NCI-H524 treated with DMSO at 0.1 percent for 48 hours (cell line): ENCODE measurements around the gene SNX10.
"Not testable (repeated sequence)": the region's sequence is repeated elsewhere in the genome, so short reads cannot be mapped to it uniquely, and the experiment has no call there.

ENCODE experiments used
- DNase-seq: peaks from one replicate; lab custom pipeline; 2025; lab: John Stamatoyannopoulos, UW

SNX10 gene, protein sequence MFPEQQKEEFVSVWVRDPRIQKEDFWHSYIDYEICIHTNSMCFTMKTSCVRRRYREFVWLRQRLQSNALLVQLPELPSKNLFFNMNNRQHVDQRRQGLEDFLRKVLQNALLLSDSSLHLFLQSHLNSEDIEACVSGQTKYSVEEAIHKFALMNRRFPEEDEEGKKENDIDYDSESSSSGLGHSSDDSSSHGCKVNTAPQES

DNA sequence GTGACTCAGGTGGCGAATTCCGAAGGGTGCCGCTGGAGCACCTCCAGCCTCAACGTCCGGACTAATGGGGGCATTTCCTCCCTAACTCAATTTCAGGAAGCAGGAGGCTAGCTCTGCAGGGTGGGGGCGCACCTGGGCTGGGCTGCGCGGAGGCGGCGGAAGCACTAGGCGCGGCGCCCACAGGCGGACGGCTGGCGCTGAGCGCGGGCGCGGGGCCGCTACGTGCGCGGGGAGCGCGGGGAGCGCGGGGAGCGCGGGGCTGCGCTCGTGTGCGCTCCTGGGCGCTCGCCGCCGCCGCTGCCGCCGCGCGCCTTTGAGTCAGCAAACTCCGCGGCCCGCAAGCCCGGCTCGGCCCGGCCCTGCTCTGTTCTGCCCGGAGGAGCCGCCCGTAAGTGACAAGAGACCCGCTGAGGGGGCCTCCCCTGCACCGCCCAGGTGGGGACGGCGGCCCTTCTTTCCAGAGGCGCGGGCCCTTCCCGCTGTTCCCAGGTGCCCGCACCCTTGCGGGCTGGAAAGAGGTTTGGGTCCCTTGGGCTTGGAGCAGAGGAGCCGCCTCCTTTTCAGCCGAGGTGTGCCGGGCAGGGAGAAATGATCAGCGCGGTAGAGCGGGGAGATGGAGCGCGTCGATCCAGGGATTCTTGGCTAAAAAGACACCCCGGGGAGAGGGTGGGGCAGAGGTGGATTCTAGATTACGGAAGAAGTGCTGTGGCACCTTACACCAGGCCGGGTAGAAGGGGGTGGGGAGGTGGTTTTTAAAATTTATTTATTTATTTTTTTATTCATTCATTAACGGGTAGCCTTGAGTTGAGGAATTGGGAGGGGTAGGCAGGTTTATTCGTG is at the start of gene SNX10:
SNX10 (plus strand) TSS at position 164 of the 840 bp plus-strand sequence. CDS start 54,581 bp downstream, outside the sequence.
- no peak for DNase-seq

DNA sequence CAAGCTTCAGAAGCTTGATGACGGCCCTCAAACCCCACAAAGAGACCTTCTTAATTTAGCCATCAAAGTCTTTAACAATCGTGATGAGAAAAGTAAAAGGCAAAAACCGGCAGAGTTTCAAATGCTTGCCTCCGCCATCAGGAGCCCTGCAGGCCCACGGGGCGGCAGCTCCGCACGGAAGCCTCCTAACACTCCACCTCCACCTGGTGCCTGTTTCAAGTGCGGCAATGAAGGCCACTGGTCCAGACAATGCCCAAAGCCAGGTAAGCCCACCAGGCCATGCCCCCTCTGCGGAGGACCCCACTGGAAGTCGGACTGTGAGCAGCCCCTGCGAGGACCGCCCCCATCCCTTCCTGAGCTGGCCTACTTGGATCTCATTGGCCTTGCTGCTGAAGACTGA is 46.5 kb upstream of the SNX10 start:
- DNase-seq, result no peak

DNA sequence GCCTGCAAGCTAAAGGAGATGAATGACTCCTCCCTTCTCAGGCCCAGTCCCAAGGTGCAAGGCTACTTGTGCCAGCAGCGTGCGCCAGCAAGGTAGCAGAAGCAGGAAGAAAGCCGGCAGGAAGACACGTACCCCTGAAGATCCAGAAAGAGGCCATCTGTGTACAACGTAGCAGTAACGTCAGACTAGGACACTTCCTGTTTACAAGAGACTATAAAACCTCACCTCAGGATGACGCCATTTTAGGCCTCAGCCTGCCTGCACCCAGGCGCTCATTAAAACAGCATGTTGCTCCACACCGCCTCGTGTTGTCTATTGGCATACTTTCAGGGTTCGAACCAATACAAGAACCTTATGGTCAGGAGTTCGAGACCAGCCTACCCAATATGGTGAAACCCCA is 41.4 kb upstream of the SNX10 start:
- no peak for DNase-seq

DNA sequence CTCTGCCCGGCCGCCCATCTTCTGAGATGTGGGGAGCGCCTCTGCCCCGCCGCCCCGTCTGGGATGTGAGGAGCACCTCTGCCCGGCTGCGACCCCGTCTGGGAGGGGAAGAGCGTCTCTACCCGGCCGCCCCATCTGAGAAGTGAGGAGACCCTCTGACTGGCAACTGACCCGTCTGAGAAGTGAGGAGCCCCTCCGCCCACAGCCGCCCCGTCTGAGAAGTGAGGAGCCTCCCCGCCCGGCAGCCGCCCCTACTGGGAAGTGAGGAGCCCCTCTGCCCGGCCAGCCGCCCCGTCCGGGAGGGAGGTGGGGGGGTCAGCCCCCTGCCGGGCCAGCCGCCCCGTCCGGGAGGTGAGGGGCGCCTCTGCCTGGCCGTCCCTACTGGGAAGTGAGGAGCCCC is 29.8 kb upstream of the SNX10 start:
- DNase-seq, result not testable (repeated sequence)

DNA sequence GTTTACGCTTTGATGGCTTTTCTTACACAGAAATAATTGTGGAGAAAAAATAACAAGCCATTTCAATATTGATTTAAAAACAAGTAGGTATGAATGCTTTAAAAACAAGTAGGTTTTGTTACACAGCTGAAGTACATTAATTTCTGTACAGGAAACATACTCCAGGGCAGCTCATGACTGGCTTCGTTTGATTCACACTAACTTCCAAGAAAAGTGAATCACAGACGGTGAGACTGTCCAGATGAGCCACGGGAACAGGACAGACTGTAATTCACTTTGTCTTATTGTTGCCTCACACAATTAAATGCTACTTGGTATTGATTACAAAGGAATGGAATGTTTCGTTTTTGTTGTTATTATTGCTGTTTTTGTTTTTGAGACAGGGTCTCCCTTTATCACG is 26.6 kb upstream of the SNX10 start:
- DNase-seq, result no peak

DNA sequence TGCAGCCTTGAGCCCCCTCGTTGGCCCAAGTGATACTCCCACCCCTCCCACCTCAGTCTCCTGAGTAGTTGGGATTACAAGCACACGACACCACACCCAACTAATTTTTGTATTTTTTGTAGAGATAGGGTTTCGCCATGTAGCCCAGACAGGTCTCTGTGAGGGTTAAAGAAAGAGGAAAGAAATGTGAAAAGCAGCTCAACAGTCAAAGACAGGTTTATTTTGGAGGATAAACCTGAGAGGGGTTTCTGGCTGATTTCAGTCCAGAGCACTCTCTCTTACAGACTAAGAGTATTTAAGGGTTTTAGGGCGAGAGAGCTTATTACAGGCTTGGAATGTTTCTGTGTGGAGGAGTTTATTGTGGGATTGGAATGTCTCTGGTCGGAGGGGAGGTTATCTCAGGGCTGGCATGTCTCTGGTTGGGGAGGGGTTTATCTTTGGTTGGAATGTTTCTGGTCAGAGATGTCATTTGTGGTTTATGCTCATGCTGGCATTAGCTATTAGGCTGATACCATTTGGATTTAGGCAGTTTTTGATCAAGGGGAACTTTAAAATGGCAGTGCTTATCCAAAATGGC is 26.1 kb upstream of the SNX10 start:
- DNase-seq, result no peak

DNA sequence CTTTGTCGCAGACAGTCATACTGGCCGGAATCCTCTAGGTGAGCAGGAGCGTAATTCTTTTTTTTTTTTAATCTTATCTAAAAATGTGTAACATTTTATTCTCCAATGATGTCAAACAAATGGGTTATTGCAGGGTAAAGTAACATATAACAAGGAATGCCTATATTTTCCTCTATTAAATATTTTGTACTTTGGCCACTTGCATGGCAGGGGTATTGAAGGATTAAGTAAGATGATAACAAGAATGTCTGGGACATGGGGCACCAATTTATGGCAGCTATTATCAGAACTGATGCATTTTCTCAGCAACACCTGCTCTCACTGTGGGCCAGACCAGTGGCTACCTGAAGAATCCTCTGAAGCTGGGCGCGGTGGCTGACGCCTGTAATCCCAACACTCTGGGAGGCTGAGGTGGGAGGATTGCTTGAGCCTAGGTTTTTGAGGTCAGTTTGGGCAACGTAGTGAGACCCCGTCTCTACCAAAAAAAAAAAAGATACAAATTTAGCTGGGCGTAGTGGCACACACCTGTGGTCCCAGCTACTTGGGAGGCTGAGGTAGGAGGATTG is 24.0 kb upstream of the SNX10 start:
- DNase-seq, result no peak

DNA sequence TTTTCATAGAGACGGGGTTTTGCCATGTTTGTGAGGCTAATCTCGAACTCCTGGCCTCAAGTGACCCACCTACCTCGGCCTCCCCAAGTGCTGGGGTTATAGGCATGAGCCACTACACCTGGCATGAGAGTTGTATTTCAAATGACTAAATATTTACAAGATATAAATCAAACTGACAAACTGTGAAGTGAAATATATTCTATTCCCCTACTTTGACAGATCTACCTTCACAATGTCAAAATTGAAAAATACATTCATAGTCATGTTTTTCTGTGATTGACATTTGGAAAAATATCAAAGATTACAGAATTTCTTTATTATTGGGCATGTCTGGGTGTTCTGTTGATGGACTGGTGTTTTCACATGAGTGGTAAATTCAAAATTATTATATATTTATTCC is 16.4 kb upstream of the SNX10 start:
- no peak for DNase-seq

DNA sequence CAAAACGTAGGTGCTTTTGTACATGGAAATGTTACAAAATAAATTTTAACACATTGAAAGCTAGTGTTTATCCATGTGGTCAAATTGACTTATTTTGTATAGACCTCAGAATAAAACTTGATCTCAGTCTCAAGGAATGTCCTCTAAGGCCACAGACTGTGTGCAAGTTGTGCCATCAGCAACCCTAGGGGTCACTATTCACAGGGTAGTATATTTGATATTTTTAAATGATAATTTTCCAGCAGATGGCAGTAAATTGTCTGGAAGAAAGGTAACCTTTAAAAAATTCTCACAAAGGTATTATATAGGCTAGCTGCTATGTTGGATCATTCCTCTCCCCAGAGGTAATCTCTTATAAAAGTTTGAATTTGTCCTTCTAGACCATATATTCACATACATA is 12.9 kb upstream of the SNX10 start:
- DNase-seq, result no peak

DNA sequence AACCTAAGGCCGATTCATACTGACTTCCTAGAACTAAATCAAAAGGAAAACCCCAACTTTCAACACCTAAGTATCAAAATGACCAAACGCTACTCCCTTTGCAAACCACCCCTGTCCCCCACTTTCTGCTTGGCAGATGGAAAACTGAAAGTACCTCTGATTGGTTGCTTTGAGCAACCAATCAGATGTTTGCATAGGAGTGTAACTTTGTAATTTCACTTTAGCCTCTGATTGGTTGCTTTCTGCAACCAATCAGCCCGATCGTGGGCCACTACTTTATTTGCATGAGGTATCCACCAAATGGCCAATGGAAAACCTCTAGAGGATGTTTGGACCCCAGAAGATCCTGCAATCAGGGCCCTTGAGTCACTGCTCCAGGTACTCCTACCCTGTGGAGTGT is 12.3 kb upstream of the SNX10 start:
- DNase-seq, result no peak

DNA sequence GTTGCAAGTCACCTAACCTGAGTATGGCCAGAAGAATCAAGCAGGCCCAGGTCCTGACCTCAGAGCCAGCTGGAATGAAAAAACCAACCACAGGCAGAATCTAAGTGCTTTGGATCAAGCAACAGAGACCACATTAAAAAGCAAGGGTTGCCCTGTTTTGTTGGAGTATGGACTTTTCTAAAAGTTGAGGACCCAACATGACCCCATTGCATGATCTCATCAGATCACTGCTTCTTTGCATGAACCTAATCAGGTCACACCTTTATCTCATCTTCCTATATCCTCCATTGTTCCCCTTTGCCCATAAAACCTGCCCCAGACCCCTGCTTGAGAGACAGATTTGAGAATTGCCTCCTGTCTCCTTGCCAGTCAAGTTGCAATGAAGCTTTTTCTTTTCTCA is 11.6 kb upstream of the SNX10 start:
- no peak for DNase-seq

DNA sequence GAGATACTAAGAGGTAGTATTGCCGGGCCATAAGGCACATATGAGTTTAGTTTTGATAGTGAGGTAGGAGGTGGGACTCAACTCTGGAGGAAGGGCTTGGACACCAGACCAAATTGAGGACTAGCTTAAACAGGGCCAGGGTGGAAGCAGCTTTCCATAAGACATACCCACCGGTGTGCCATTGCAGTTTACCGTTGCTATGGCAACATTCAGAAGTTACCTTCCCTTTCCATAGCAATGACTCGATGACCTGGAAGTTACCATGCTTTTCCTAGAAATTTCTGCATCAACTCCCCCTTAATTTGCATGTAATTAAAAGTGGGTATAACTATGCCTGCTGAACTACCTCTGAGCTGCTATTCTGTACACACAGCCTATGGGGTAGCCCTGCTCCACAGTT is 10.9 kb upstream of the SNX10 start:
- no peak for DNase-seq

DNA sequence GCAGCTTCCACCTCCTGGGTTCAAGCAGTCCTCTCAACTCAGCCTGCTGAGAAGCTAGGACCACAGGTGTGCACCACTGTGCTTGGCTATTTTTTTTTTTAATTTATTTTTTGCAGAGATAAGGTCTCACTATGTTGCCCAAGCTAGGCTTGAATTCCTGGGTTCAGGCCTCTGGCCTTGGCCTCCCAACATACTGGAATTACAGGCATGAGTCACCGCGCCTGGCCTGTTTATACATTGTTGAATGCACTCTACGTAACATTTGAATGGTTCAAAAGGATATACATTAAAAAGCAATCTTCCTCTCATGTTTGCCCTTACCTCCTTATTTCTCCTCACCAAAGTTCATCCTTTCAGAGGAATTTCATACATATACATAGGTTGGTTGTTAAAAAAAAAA is 7.2 kb upstream of the SNX10 start:
- no peak for DNase-seq

DNA sequence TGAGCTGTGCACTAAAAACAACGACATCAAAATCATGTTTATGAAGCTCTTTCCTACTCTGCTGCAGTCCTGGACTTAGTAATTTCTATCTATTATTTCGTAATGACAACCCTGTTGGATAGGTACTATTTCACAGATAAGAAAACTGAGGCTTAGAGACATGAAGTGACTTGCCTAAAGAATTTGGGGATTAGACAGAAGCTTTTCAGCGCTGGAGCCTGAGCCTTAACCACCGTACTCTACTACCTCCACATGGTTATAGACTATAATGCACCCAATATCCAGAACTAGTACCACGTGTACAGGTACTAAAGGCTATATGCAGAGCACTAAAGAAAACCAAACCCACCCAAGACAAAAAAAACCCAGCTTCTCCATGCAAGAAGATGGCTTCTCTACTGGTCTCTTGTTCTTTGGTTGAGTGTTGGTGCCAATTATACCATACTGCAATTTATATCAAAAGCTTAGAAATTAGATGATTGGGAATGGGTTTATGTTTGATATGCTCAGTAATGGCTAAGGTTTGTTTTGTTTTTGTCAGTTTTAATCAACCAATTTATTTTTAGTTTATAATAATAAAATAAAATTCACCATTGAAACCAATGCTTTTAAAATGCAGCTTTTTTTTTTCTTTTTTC is 6.5 kb upstream of the SNX10 start:
- no peak for DNase-seq

DNA sequence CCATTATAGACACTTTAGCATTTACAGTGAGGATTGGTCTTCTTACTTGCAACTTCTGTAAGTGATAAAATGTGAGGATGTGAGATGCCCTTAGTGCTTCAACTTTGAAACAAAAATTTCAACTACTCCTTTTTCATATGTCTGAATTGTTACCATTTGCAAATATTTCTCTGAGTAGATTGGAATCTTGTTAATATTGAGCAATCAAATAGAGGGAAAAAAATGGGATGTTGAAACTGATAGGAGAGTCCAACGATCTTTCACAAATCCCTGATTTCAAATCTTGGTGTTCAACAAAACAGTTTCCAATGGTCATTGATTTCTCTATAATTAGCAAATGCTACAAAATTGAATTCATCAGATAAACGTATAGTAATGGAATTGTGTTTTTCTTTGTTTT is 5.5 kb upstream of the SNX10 start:
- DNase-seq, result no peak

DNA sequence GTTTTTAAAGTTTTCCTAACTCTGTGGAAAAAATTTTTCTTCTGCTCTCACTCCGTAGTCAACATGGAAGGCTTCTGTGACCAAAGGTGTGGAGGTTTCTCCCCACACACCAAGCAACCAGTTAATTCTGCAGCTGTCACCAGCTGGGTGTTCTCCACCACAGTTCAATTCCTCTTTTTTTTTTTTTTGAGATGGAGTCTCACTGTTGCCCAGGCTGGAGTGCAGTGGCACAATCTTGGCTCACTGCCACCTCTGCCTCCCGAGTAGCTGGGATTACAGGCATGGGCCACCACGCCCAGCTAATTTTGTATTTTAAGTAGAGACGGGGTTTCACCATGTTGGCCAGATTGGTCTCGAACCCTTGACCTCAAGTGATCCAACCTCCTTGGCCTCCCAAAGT is 3.5 kb upstream of the SNX10 start:
- not testable (repeated sequence) for DNase-seq

DNA sequence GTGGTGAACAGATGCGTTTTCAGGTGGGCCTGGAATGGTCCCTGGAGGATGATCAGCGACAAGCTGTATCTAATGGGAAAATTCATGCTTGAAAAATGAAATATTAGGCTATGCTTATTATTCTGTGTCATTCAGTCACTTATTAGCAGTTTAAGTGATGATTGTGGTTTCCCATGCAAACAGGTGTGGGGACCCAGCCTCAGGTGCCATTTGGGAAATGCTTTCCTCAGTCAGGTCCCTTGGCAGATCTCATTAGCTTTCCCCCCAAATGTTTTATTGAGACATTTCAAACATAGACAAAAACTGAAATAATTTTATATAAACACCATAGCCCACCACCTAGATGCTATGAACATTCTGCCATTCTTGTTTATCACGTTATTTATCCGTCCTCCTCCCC is 411 bp upstream of the SNX10 start:
- DNase-seq, result no peak

DNA sequence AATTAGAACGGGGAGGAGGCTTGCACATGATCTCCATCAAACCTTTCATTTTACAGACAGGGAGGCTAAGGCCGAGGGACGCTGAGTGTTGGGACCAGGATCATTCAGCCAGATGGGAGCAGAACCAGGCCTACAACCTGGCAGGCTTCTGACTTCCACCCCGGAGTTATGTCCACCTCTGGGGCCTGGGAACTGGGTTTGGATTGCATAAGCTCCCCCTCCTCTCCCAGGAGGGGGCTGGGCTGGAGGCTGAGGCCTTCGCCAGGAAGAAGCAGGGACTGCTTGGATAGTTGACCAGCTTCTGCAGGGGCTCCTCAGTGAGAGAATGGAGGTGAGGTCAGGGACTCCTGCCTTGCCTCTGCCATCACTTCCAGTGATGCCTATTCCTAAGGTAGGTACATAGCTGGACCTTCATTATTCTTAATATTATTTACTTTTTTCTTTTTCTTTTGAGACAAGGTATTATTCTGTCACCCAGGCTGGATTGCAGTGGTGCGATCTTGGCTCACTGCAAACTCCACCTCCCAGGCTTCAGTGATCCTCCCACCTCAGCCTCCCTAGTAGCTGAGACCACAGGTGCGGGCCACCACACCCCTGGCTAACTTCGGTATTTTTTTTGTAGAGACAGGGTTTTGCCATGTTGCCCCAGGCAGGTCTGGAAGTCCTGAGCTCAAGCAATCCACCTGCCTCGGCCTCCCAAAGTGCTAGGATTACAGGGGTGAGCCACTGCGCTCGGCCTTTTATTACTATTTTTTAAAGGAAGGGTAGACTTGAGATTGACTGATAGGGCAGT is 1.3 kb downstream of the SNX10 start:
- DNase-seq, result no peak

DNA sequence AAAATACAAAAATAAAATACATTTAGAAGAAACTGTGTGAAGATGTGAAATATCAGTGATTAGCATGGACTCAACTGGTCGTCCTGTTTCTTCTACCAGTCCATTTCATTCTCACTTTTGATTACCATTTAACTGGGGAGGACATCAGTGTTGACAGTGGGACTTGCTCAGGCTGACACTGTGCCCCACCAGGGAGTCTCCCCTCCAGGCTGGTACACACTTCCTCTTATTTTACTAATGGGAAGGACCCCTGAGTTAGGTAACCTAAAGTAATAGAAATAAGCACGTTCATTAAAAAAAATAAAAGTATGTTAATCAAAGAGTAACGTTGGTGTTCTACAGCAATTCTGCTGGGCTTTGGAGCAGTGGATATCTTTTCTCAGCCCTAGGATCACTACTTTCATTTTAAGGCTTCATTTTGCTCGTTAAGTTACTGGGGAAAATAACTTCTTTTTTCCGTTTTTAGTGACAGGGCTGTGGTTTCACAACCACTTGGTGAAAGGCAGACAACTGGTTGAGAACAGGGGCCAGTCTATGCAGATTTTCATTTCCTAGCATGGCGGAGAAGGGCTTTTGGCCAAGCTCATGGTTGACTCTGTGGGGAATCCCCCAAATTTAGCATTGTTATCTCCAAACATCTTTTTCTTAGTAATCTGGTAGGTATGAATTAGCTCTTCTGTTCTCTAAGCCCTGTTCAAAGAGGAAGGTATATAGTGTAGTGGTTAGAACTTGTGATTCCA is 2.1 kb downstream of the SNX10 start:
- no peak for DNase-seq

DNA sequence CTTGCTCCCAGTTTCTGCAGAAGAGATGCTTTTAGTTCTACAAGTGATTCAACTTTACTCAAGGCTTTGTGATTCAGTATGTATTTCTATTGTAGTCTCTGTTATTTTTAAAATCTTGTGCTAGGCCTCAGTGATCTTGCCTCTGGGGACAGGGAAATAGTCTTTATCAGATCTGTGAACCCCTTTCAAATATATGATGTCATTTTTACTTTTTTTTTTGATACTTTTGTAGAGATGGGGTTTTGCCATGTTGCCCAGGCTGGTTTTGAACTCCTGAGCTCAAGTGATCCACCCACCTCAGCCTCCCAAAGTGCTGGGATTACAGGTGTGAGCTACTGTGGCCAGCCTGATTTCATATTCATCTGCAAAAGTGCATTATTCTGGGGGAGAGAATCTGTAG is 3.4 kb downstream of the SNX10 start:
- DNase-seq, result no peak

DNA sequence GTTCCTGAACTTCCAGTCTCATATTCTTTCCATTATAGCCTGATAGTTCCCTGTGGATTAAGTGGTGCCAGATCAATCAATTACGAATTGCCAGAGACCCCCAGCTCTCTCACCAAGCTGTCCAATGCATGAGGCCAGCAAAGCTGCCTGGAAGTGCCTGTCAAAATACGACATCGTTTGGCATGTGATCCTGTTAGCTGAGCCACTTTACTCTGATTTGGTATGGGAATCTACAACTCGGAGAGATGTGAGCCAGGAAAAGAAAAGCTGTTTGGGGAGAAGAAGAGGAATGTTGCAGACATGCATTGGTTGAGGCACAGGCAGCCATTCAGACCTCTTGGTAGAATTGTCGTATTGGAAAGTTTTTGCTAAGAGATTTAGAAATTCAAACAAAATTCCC is 3.9 kb downstream of the SNX10 start:
- DNase-seq, result no peak
